Thyroid gland (tissue), 4 donors: ENCODE measurements around the gene IGFBP2.

Experiments used
- POLR2A ChIP-seq, 2 donors: fragments of 450-650 bp; IDR thresholded peaks; one replicate each; pipeline ENCODE4 v1.6.1; 2017; ENCODE audit warnings: antibody characterized with exemption in 2 of 2, mild to moderate bottlenecking in 2 of 2, moderate library complexity in 1 of 2
- TF ChIP-seq, protein P1 (sequence below), 6 experiments: fragments of 200-600 bp in 3 of 6; fragments of 450-650 bp in 3 of 6; sonication (generic) in 3 of 6; IDR thresholded peaks; one replicate each; pipeline ENCODE4 v1.5.1; 2016 to 2019; ENCODE audit warnings: antibody characterized with exemption in 6 of 6, mild to moderate bottlenecking in 2 of 6, inconsistent platforms in 1 of 6, moderate library complexity in 1 of 6

DNA sequence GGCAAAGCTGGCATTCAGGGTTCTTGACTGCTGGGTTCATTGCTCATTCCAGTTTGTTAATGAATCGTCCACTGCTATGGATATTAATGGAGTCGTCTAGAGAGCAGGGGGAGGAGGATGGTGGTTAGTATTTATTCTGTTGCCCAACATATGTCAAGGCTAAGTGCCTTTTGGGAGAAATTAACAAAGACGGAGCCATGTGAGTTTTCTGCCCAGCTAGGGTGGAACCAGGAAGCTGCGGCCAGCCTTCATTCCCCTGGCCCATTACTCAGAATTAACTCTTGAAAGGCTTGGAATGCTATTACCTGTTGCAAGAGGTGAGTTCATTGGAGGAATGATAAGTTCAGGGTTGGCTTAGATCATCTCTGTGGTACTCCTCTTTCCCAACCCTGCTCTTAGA is 19.3 kb downstream of the IGFBP2 start:
- TF ChIP-seq, protein P1, sequence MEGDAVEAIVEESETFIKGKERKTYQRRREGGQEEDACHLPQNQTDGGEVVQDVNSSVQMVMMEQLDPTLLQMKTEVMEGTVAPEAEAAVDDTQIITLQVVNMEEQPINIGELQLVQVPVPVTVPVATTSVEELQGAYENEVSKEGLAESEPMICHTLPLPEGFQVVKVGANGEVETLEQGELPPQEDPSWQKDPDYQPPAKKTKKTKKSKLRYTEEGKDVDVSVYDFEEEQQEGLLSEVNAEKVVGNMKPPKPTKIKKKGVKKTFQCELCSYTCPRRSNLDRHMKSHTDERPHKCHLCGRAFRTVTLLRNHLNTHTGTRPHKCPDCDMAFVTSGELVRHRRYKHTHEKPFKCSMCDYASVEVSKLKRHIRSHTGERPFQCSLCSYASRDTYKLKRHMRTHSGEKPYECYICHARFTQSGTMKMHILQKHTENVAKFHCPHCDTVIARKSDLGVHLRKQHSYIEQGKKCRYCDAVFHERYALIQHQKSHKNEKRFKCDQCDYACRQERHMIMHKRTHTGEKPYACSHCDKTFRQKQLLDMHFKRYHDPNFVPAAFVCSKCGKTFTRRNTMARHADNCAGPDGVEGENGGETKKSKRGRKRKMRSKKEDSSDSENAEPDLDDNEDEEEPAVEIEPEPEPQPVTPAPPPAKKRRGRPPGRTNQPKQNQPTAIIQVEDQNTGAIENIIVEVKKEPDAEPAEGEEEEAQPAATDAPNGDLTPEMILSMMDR (IDR thresholded peaks at IDR 0.05), result no peak
- no peak for TF ChIP-seq POLR2A (IDR thresholded peaks at IDR 0.05)
